MM.1S (cell line): ENCODE measurements around the gene CDS2.

ENCODE experiments used
- DNase-seq: peaks from one replicate; pipeline ENCODE4 v3.0.0-alpha.2; 2015
- H2AFZ ChIP-seq: fragments of 300-600 bp; sonication (generic); 2 replicates; pipeline ENCODE4 v1.6.0; 2016; ENCODE audit warnings: antibody characterized with exemption, low read length
- H3F3A ChIP-seq: fragments of 300-600 bp; sonication (generic); 2 replicates; pipeline ENCODE4 v1.6.1; 2016; ENCODE audit warnings: mild to moderate bottlenecking, antibody characterized with exemption, low read length, moderate library complexity, mixed read lengths; ENCODE audit not compliant: insufficient read depth
- H3K27ac ChIP-seq: fragments of 300-600 bp; sonication (generic); 2 replicates; pipeline ENCODE4 v1.5.1; 2016; ENCODE audit warnings: mild to moderate bottlenecking, low read length
- H3K27me3 ChIP-seq: fragments of 300-600 bp; sonication (generic); replicated peaks from 2 replicates; pipeline ENCODE4 v1.6.0; 2016; ENCODE audit warnings: low read length; ENCODE audit not compliant: insufficient read depth
- H3K36me3 ChIP-seq: fragments of 300-600 bp; sonication (generic); replicated peaks from 2 replicates; pipeline ENCODE4 v1.6.1; 2016; ENCODE audit warnings: mild to moderate bottlenecking, low read length, mixed read lengths; ENCODE audit not compliant: insufficient read depth
- H3K4me1 ChIP-seq: fragments of 300-600 bp; sonication (generic); 2 replicates; pipeline ENCODE4 v1.6.1; 2016; ENCODE audit warnings: low read length, mixed read lengths
- H3K4me2 ChIP-seq: fragments of 300-600 bp; sonication (generic); 2 replicates; pipeline ENCODE4 v1.6.0; 2016; ENCODE audit warnings: low read depth, low read length
- H3K4me3 ChIP-seq: fragments of 300-600 bp; sonication (generic); 2 replicates; pipeline ENCODE4 v1.5.1; 2016; ENCODE audit warnings: low read length, mixed read lengths
- H3K79me2 ChIP-seq: fragments of 300-600 bp; sonication (generic); 2 replicates; pipeline ENCODE4 v1.6.1; 2016; ENCODE audit warnings: mixed run types, low read length, mixed read lengths
- H3K9ac ChIP-seq: fragments of 300-600 bp; sonication (generic); 2 replicates; pipeline ENCODE4 v1.6.1; 2016; ENCODE audit warnings: low read length, mixed read lengths
- H3K9me2 ChIP-seq: fragments of 300-600 bp; sonication (generic); replicated peaks from 2 replicates; pipeline ENCODE4 v1.6.1; 2016; ENCODE audit warnings: mild to moderate bottlenecking, low read length, mixed read lengths; ENCODE audit not compliant: insufficient read depth
- H3K9me3 ChIP-seq: fragments of 300-600 bp; sonication (generic); replicated peaks from 2 replicates; pipeline ENCODE4 v1.6.1; 2016; ENCODE audit warnings: mild to moderate bottlenecking, low read length, mixed read lengths; ENCODE audit not compliant: insufficient read depth
- H4K20me1 ChIP-seq: fragments of 300-600 bp; sonication (generic); 2 replicates; pipeline ENCODE4 v1.6.1; 2016; ENCODE audit warnings: mild to moderate bottlenecking, low read length, moderate library complexity, mixed read lengths; ENCODE audit not compliant: insufficient read depth
- CTCF ChIP-seq: fragments of 300-600 bp; sonication (generic); IDR thresholded peaks from 2 replicates; pipeline ENCODE4 v1.5.1; 2016; ENCODE audit warnings: antibody characterized with exemption, low read length, mixed read lengths
- EZH2 ChIP-seq: fragments of 300-600 bp; sonication (generic); optimal IDR thresholded peaks from 2 replicates; pipeline ENCODE3; 2017; ENCODE audit warnings: low read depth, mild to moderate bottlenecking, antibody characterized with exemption, low read length, mixed read lengths
- EZH2phosphoT487 ChIP-seq: fragments of 300-600 bp; sonication (generic); IDR thresholded peaks from 2 replicates; pipeline ENCODE4 v1.6.1; 2018; ENCODE audit warnings: antibody characterized with exemption, low read length

The CDS2 gene

GRCh38 chr20:5180933-5181332 is 54.1 kb downstream of the CDS2 start:
- DNase-seq = no peak
- H3K4me3 ChIP-seq = no peak overlapping the region
- no peak overlapping the region for H3K4me2 ChIP-seq
- H3K9ac ChIP-seq = no peak overlapping the region
- H3K9me2 ChIP-seq = no peaks in the 10 kb centered on the region
- no peaks in the 10 kb centered on the region for H3K27me3 ChIP-seq
- H2AFZ ChIP-seq = no peak overlapping the region
- no peaks in the 10 kb centered on the region for H3K9me3 ChIP-seq
- no peaks in the 10 kb centered on the region; the same call in 1 of the 2 replicates for H3K36me3 ChIP-seq
- no peaks in the 10 kb centered on the region for H4K20me1 ChIP-seq
- no peak for TF ChIP-seq CTCF
- no peak for TF ChIP-seq EZH2phosphoT487
- no peaks in the 10 kb centered on the region for H3K79me2 ChIP-seq
- no peaks in the 10 kb centered on the region for H3K4me1 ChIP-seq
- no peaks in the 10 kb centered on the region for H3F3A ChIP-seq
- no peak overlapping the region for H3K27ac ChIP-seq

- no peak overlapping the region for H3K9ac ChIP-seq
- H3K9me3 ChIP-seq = no peaks in the 10 kb centered on the region
- H3K4me2 ChIP-seq = no peak overlapping the region
- no peaks in the 10 kb centered on the region for H3K27me3 ChIP-seq
- no peak overlapping the region for H2AFZ ChIP-seq
- H3K9me2 ChIP-seq = no peaks in the 10 kb centered on the region
- DNase-seq = no peak
- H3K36me3 ChIP-seq = no peaks in the 10 kb centered on the region; the same call in 1 of the 2 replicates
- H3K4me3 ChIP-seq = no peak overlapping the region
- no peaks in the 10 kb centered on the region for H3F3A ChIP-seq
- H3K4me1 ChIP-seq = no peaks in the 10 kb centered on the region
- no peaks in the 10 kb centered on the region for H4K20me1 ChIP-seq
- no peak overlapping the region for H3K27ac ChIP-seq
- TF ChIP-seq EZH2phosphoT487 = no peak
- no peak for TF ChIP-seq EZH2
- no peak for TF ChIP-seq CTCF
- H3K79me2 ChIP-seq = no peaks in the 10 kb centered on the region
Measured at GRCh38 chr20:5181492-5181891, 54.7 kb downstream of the CDS2 start.

- no peaks in the 10 kb centered on the region for H4K20me1 ChIP-seq
- H3F3A ChIP-seq = no peaks in the 10 kb centered on the region
- H2AFZ ChIP-seq = no peak overlapping the region
- no peaks in the 10 kb centered on the region for H3K4me1 ChIP-seq
- H3K9me3 ChIP-seq = no peaks in the 10 kb centered on the region
- no peak for DNase-seq
- no peak overlapping the region for H3K4me3 ChIP-seq
- no peaks in the 10 kb centered on the region for H3K9me2 ChIP-seq
- no peak for TF ChIP-seq EZH2
- no peak for TF ChIP-seq EZH2phosphoT487
- no peaks in the 10 kb centered on the region for H3K27me3 ChIP-seq
- no peaks in the 10 kb centered on the region for H3K79me2 ChIP-seq
- no peak overlapping the region for H3K4me2 ChIP-seq
- H3K36me3 ChIP-seq = no peaks in the 10 kb centered on the region; the same call in 1 of the 2 replicates
- H3K9ac ChIP-seq = no peak overlapping the region
- H3K27ac ChIP-seq = no peak overlapping the region
Measured at GRCh38 chr20:5181958-5182357, 55.1 kb downstream of the CDS2 start.

GRCh38 chr20:5182615-5183254 is 55.9 kb downstream of the CDS2 start:
- TF ChIP-seq CTCF (no peak), EZH2 (no peak), EZH2phosphoT487 (no peak)
- Histone ChIP-seq H3K36me3 (no peaks in the 10 kb centered on the region; the same call in 1 of the 2 replicates), H3K79me2 (no peaks in the 10 kb centered on the region), H3K27ac (no peak overlapping the region), H3K4me3 (no peak overlapping the region), H2AFZ (no peak overlapping the region), H3F3A (no peaks in the 10 kb centered on the region), H4K20me1 (no peaks in the 10 kb centered on the region), H3K27me3 (no peaks in the 10 kb centered on the region), H3K9ac (no peak overlapping the region), H3K9me3 (no peaks in the 10 kb centered on the region), H3K4me1 (no peaks in the 10 kb centered on the region), H3K4me2 (no peak overlapping the region), H3K9me2 (no peaks in the 10 kb centered on the region)
- no peak for DNase-seq
